HT-29 (cell line): ENCODE results near the gene ANKRD6. TPM values are rescaled to one million over a fixed set of nuclear protein-coding genes. Genes with fewer than 3 reads are reported as not detected.
"Not testable (repeated sequence)": the region's sequence is repeated elsewhere in the genome, so short reads cannot be mapped to it uniquely, and the experiment has no call there.

ENCODE experiments used
- DNase-seq: peaks from one replicate; pipeline ENCODE4 v3.0.0-alpha.2; 2015; ENCODE audit warnings: low spot score
- total RNA-seq: library from RNA; depleted of rRNA; stranded (reverse); fragments of >200 nt; shearing (Covaris generic); gene quantifications from 2 replicates; pipeline ENCODE4 v1.2.3, GENCODE V29; 2014

Gene ANKRD6
- total RNA-seq, 1 experiment from 2014 or later: not detected

DNA sequence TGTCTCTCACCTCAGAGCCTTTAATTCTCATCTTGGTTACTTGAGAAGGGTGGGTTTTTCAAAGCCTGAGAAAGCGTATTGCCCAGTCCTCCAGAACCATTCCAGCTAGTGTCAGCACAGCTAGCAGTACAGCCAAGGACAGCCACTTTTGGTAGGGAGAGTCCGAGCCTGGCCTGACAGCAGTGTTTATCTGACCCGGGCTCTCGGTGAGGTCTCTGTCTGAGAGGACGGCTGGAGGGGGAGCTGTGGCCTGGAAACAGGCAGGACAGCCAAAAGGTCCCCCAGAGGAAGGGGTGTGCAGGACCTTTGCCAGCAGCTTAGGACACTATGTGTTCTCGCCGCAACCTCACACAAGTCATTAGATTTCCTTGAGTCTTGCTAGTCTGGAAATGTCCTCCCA lies 166.8 kb downstream of the ANKRD6 start:
- DNase-seq: no peak

DNA sequence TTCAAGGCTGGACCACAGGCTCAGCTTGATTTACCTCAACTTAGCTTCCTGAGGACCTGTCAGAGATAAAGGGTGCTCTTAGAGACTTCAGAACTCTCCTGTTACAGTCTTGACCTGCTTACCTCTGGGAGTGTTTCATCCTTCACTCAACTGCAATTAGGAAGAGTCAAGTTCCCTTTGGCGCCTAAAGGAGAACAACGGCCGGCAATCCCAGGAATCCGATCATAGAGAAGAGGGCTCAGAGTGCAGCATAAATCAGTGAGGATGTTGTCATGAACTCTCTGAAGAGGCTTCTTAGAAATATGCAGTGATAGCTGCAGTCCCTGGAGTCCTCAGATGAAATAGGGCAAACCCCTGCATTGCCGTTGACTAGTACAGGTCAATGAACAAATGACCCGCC lies 169.2 kb downstream of the ANKRD6 start:
- no peak for DNase-seq

DNA sequence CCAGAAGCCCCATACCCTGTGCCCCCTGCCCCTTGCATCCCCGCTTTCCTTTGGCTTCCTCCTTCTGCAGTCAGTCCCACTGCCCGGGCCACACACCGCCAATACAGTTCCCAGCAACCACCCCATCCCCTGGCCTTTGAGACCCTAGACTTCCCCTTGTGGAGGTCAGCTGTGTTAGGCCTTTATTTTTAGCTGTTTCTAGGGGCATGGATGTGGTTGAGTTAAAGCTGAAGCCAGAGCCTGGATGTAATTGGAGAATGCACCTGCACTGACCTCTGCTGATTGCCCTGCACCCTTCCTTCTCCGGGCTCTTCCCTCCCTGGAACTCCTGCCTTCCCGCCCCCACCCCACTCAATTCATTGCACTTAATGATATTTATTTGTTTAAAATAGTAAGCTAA lies 171.7 kb downstream of the ANKRD6 start:
- no peak for DNase-seq

DNA sequence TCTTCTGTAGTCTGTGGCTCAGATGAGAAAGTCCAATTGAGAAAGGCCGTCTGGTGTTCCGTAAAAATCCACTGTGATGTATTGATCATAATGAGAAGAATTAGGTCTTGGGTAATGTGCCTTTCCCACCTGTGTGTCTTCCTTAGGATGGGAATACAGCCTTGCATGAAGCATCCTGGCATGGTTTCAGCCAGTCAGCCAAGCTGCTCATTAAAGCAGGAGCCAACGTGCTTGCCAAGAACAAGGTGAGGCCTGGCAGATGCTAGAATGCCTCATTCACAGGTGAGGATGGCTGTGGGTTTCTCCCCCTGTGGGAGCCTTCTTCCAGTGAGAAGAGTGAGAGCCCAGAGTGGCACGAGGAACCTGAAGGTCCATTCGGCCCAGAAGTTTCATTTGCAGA lies 172.9 kb downstream of the ANKRD6 start:
- DNase-seq: no peak

DNA sequence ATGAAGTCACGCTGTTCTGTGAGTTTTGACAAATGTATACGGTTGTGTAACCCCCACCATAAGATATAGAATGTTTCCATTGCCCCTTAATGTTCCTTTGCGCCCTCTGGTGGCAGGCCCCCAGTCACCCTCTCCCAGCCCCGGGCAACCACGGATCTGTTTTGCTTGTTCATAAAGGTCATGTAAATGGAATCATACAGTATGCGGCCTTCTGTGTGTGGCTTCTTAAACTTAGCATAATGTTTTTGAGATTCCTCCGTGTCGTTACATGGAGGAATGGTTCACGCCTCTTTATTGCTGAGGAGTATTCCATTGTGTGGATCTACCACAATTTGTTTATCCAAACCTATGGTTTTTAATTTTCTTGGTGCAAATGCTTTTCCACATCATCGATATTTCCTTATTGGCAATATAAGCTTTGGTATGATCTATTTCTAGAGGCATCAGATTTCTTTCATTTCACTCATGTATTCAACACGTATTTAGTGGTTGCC lies 177.2 kb downstream of the ANKRD6 start:
- peak; percentile 63 for DNase-seq

DNA sequence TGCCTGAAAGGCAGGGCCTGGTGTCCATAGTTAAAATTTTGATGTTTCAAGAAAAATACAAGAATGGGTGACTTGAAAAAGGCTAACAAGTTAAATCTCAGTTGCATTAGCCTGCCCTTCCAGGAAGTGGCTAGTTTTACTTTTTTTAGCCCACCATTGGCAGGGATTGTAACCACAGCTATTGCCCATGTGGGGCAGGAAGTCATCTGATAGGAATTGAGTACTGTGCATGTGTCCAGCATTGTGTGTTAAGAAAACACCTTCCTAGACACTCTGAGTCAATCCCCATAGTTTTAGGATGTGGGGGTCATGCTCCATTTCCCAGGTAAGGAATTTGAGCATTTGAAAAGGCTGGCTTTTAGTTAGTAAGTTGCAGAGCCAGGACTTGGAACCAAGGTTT lies 178.7 kb downstream of the ANKRD6 start:
- no peak for DNase-seq

DNA sequence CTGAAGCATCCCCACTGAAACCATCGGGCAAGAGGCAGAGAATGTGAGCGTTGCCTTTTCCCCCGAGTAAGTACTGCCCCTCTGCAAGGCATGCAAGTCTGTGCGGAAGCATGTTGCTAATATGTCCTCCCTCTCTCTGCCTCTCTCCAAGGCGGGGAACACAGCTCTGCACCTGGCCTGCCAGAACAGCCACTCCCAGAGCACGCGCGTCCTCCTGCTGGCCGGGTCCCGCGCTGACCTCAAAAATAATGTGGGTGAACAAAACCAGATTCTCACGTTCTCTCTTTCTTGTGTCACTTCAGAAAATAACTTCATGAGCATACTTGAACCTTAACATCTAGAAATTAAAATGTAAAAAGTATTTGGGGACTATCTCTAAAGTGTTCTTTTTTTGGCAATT lies 179.2 kb downstream of the ANKRD6 start:
- DNase-seq: no peak

DNA sequence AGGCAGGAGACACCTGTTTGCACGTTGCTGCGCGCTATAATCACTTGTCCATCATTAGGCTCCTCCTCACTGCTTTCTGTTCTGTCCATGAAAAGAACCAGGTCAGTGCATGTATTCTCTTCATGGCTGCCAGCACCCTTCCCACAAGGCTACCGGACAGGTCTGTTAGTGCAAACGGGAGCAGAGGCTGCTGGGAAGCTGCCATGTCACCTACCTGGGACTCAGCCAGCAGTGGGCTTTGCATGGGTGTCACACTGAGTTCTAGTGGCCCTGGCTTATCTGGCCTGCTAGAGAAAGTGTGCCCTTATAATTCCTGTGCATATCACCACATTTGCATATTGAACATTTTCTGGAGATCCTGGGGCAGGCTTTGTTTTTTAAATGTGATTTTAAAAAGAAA lies 180.8 kb downstream of the ANKRD6 start:
- DNase-seq: no peak

DNA sequence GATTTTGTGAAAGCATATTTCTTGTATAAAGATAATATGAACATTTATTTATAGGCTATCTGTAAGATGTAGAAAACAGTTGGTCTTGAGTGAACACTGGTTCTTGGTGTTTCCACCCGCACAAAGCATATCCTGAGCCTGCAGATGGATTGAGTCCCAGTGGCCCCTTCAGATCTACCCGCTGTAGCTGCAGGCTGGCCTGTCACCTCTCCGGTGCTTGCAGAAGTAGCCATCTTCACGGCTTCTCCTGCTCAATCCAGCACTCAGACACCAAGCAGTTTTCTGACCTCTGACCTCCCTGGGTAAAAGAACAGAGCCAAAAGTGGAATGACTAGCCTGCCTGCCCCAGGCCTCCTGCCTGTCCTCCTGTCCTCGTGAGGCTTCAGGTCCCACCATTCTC lies 182.9 kb downstream of the ANKRD6 start:
- no peak for DNase-seq

DNA sequence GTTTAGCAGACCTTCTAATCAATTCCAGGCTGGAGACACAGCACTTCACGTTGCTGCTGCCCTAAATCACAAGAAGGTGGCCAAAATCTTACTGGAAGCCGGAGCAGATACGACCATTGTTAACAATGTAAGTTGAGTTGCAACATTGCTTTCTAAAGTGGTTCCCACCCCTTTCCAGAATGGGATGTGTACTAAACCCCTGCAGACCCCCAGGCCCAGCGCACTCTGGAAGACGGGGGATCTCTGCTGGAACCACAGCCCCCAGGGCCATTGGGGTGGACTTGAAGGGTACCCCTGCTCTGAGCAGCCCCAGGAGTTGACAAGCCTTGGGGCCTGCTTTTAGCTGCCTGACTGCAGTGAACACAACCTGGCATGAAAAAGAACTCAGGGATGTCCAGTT lies 183.6 kb downstream of the ANKRD6 start:
- no peak for DNase-seq

DNA sequence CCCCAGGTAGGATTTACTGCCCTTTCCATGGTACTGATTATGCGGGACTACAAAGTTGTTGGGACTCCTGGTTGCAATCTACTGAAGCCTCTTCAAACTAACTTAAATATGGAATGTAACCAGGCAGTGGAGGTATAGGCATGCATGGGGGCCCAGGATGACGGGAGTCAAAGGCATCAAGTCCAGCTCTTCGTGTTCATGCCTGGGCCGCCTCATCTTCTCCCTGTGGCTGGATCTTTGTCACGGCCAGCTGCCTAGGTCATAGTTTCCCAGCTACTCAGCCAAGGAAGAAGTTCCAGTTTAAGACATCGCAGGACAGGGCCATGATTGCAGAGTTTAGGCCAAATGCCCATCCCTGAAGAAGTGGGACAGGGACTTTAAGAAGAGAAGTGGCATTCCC lies 185.1 kb downstream of the ANKRD6 start:
- DNase-seq: no peak

DNA sequence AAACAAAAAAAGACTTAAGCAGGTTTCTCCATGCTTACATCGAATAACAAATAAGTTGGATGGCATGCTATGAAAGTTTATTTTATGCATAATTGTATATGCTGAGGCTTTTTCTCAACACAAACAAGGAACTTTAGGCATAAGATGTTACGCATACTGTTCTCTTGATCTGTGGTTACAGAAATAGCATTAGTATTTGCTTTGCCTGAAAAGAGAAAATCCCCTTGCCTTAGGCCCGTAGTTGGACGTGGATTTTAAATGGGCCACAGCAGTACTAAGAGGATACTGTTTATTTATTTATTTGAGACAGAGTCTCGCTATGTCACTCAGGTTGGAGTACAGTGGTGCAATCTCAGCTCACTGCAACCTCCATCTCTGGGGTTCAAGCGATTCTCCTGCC lies 186.6 kb downstream of the ANKRD6 start:
- DNase-seq: no peak

DNA sequence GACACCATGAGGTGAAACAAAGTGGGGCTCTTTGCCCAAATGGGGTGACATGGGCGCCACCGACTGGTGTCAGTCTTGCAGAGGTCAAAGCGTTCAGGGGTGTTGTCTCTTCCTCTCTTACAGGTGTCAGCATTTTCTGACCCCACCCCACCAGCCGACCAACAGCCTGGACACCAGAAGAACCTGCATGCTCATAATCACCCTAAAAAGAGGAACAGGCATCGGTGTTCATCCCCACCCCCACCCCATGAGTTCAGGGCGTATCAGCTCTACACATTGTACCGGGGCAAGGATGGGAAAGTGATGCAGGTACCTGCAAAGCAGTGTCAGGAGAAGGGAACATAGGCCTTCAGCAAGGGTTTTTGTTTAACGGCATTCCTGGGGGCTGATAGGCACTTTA lies 190.8 kb downstream of the ANKRD6 start:
- DNase-seq: no peak

DNA sequence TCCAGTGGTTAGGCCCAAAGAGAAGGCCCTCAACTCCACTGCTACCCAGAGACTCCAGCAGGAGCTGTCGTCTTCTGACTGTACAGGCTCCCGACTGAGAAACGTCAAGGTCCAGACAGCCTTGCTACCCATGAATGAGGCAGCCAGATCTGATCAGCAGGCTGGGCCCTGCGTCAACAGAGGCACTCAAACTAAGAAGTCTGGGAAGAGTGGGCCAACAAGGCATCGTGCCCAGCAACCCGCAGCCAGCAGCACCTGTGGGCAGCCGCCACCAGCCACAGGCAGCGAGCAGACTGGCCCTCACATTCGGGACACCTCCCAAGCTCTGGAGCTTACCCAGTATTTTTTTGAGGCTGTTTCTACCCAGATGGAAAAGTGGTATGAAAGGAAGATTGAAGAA lies 197.5 kb downstream of the ANKRD6 start:
- DNase-seq: no peak

DNA sequence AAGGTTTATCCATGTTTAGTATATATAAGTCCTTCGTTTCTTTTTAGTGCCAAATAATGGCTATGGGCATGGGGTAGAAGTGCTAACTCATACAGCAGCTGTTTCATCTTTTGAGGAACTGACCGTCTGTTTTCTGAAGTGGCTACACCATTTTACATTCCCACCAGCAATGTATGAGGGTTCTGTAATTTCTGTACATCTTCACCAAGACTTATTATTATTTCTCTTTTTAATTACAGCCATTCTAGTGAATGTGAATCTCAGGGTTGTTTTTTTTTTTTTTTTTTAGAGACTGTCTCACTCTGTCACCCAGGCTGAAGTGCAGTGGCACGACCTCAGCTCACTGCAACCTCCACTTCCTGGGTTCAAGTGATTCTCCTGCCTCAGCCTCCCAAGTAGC lies 203.5 kb downstream of the ANKRD6 start:
- not testable (repeated sequence) for DNase-seq

DNA sequence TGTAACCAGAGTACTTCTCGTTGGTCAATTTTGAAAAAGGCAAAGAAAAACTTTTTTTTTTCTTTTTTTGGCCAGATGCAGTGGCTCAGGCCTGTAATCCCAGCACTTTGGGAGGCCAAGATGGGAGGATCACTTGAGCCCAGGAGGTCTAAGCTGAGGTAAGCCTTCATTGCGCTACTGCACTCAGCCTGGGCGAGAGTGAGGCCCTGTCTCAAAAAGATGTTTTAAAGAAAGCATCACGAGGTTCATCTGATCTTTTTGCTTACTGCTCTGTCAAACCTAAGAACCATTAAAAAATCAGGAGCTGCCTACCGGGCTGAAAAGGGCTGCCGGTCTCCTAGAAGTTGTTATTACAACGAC lies 205.0 kb downstream of the ANKRD6 start:
- DNase-seq: no peak

DNA sequence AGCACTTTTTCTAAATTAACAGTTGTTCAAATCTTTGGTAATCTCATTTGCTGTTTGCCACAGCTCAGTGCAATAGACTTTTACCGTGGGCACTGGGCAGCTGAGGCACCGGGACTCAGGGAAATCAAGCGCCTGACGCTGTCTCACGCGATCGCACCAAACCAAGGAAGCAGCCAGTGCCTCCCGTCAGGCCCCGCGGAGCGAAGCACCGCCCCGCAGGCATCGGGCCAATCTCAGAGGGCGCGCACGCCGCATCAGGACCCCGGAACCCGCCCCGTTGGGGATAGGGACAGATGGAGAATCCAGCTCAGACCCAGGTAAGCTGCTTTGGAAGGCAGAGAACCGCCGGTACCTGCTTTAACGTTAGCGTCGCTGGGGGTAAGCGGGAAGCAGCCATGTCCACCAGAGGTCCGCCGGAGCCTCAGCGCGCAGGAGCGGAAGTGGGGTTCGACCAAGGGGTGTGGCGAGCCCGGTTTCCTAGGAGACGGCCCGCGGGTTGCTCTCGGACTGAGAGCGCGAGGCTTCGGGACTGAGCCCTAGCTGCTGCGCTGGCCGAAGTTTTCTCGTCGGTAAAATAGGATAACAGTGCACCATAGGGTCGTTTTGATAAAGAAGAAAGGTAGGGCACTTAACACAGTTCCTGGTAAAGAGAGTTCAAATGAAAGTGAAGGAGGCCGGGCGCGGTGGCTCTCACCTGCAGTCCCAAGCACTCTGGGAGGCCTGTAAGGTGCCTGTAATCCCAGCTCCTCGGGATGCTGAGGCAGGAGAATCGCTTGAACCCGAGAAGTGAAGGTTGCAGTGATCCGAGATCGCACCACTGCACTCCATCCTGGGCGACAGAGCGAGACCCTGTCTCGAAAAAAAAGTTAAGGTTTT lies 205.6 kb downstream of the ANKRD6 start, which contains the start of gene LYRM2:
TSS of gene LYRM2 (minus strand) at position 428 of the 876 bp plus-strand sequence. CDS start at position 397, 31 bp downstream.
- DNase-seq: peak; percentile 96

DNA sequence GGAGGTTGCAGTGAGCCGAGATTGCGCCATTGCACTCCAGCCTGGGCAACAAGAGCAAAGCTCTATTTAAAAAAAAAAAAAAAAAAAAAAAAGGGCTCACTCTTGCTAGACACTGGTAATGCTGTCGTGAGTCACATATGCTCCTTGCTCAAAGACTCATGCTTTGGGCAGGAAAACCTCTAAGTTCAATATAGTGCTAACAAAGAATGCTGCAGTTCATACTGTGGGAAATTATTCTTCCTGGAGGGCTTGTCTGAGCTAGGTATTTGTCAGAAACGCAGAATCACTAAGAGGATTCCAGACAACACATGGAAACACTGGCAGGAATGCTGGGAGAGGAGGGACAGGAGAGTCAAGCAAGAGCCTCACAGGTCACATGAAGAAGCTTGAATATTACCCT lies 207.9 kb downstream of the ANKRD6 start:
- DNase-seq: no peak

DNA sequence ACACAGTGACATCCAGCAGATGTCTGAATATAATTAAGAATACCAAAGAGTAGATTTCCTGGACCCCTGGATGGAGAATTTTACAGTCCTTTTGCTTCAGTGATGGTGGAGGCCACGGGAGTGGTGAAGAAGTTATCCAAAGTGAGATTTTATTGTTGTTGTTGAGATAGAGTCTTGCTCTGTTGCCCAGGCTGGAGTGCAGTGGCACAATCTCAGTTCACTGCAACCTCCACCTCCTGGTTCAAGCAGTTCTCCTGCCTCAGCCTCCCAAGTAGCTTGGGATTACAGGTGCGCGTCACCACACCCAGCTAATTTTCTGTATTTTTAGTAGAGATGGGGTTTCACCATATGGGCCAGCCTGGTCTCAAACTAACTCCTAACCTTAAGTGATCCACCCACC lies 208.6 kb downstream of the ANKRD6 start:
- DNase-seq: not testable (repeated sequence)

DNA sequence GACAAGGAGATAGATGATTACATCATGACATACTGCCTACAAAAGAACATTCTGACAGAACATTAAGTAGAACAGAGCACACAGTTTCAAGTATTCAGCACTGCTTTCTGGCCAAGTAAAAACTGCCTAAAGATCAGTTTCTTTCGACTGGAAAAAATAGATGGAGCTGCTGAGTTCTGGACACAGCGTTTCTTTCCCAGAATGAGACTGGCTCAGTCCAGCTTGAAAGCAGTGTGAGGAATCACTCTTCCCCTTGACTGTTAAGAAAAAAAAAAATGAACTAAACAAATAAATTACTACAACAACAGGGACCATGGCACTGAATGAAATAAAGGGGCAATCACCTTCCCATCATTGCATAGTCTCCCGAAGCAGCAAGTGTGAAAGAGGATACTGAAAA lies 210.0 kb downstream of the ANKRD6 start:
- no peak for DNase-seq

DNA sequence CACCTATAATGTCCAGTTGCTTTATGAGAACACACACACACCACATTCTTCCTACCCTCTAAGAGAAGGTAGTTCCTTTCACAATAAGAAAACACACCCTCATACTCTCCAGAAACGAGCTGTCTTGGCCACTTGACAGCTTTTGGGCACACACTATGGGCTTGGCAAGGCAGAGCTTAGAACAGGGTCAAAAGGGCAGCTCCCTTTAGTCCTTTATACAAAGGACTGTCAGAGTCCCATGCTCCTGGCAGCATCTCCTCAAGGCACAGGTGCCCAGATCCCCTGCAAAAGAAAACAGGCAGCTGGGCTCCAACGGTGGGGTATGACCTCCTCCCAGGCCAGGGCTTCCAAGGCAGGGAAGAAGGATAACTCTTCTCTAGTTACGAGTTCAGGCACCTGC lies 210.5 kb downstream of the ANKRD6 start:
- DNase-seq: no peak

DNA sequence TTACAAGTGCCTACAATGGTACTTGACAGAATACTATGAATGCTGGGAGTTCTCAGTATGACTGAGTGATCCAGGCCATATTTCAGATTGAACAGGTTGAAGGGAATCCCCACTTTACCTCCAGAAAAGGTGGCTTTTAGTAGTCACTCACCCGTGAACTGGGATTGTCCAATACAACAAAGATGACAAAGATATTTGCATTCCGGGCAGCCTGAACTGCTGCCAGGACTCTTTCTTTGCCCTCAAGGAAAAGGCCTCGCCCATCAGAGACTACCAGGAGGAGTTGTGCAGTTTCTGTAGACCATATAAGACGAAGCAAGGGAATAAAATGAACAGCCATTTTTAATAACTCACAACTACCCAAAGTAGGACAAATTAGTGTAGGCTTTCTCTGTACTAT lies 211.9 kb downstream of the ANKRD6 start:
- DNase-seq: no peak

DNA sequence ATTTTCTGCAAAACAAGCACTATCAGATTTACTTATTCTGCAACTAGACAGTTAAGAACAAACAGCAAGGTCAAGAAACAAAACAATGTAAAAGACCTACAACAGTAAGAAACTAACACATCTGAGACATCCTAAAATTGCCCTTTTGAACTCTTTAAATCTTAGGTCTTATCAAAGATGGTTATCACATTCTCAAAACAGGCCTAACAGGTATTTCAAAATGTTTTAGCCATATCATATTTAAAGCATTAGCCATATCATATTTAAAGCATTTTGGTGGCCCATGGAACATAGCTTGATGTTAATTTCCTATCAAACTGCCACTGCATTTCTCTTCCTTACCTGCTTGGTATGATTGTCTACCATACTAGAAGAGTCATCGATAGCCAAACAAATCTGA lies 216.7 kb downstream of the ANKRD6 start:
- DNase-seq: no peak

DNA sequence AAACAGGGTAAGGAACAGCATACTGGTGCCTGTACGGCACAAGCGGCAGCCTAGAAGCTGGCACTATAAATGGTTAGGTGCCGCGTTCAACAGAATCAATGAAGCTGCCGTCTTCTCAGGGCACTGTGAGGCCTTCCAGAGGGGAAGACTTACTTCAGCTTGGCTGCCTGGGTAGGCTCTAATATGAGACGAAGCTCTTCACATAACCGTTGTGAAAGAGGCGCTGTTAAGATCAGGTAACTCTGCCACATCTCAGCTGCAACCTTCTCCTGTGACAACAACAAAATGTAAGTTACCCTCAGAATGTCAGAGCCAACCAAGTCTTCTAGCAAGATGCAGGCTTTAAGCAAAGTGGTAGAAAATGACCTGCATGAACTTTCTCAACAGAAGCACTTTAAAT lies 217.6 kb downstream of the ANKRD6 start:
- no peak for DNase-seq
